K562 (cell line): ENCODE data around the gene CAPN8. TPM values are rescaled to one million over a fixed set of nuclear protein-coding genes. Genes with fewer than 3 reads are reported as not detected.

Experiments used
- ATAC-seq: fragments of 200-7000 bp; cut with Tn5 transposase; 3 replicates; pipeline ENCODE4 v1.9.1; 2020; ENCODE audit warnings: moderate library complexity
- BruUV-seq: library from RNA; stranded (reverse); fragments of 400-500 nt; replicated peaks from 2 replicates; lab custom pipeline; 2021; lab: Mats Ljungman, UMichigan
- CTCF ChIA-PET: fragments of 300-600 bp; formaldehyde crosslinking; extraction: SDS; loops from one replicate; lab custom pipeline; 2021; ENCODE audit warnings: low intra/inter-chr PET ratio; lab: Yijun Ruan, JAX
- POLR2A ChIA-PET: fragments of 300-600, 350-650 bp; sonication (Branson Sonifier 250); formaldehyde crosslinking; extraction: SDS; loops from one replicate; lab custom pipeline; 2021; ENCODE audit warnings: antibody characterized with exemption, inconsistent platforms; lab: Yijun Ruan, JAX
- DNase-seq, 4 experiments: peaks; one replicate each; pipeline versions ENCODE4 v3.0.0 to v3.0.0-alpha.2; 2011 to 2018; ENCODE audit warnings: low spot score in 3 of 4, mixed read lengths in 3 of 4; ENCODE audit errors: extremely low read depth in 1 of 4
- FAIRE-seq: peaks from 2 replicates; lab custom pipeline; 2011; peaks lifted over from hg19 to GRCh38; lab: Jason Lieb, UNC
- H2AFZ ChIP-seq: 2 replicates; pipeline ENCODE4 v1.6.0; 2011; ENCODE audit warnings: low read depth, low read length, control low read depth, inconsistent platforms
- H3K27ac ChIP-seq: fragments of 200-600 bp; 3 replicates; pipeline ENCODE4 v1.8.0; 2011; ENCODE audit warnings: low read depth, mild to moderate bottlenecking, control low read depth, inconsistent platforms, low read length, moderate library complexity, mixed read lengths; ENCODE audit errors: extremely low read depth
- H3K27me3 ChIP-seq, 2 experiments: fragments of 300-600 bp in 1 of 2; 2 replicates in 1 of 2; 3 replicates in 1 of 2; pipeline versions ENCODE4 v1.6.0 to v1.8.0; 2011; ENCODE audit warnings: inconsistent platforms in 2 of 2, low read length in 2 of 2, mild to moderate bottlenecking in 1 of 2, mixed read lengths in 1 of 2, moderate library complexity in 1 of 2; ENCODE audit not compliant: control insufficient read depth in 2 of 2, insufficient read depth in 2 of 2
- H3K36me3 ChIP-seq: fragments of 300-600 bp; 3 replicates; pipeline ENCODE4 v1.8.0; 2011; ENCODE audit warnings: mild to moderate bottlenecking, low read length, inconsistent platforms; ENCODE audit not compliant: control insufficient read depth, insufficient read depth
- H3K4me1 ChIP-seq, 2 experiments: fragments of 200-600 bp in 1 of 2; replicated peaks in 1 of 2; 2 replicates in 1 of 2; 3 replicates in 1 of 2; pipeline versions ENCODE4 v1.5.1 to v1.8.0; 2011; ENCODE audit warnings: inconsistent platforms in 2 of 2, low read length in 2 of 2, mild to moderate bottlenecking in 1 of 2, mixed read lengths in 1 of 2, moderate library complexity in 1 of 2; ENCODE audit not compliant: control insufficient read depth in 2 of 2, insufficient read depth in 2 of 2
- H3K4me2 ChIP-seq: 2 replicates; pipeline ENCODE4 v1.6.1; 2011; ENCODE audit warnings: low read length, control low read depth, inconsistent platforms, mixed read lengths; ENCODE audit not compliant: insufficient read depth
- H3K4me3 ChIP-seq: fragments of 200-600 bp; sonication (generic), shearing (Covaris generic); 2 replicates; pipeline ENCODE4 v1.5.1; 2016; ENCODE audit warnings: control low read depth, inconsistent platforms
- H3K79me2 ChIP-seq: fragments of 200-600 bp; 3 replicates; pipeline ENCODE4 v1.8.0; 2011; ENCODE audit warnings: low read length, inconsistent platforms; ENCODE audit not compliant: control insufficient read depth, insufficient read depth
- H3K9ac ChIP-seq, 2 experiments: 2 replicates each; pipeline versions ENCODE4 v1.6.0 to v1.6.1; 2011; ENCODE audit warnings: low read depth in 2 of 2, low read length in 2 of 2, control low read depth in 1 of 2, inconsistent platforms in 1 of 2, mild to moderate bottlenecking in 1 of 2, mixed read lengths in 1 of 2; ENCODE audit not compliant: insufficient read depth in 1 of 2
- H3K9me1 ChIP-seq: one replicate; pipeline ENCODE4 v1.6.0; 2011; ENCODE audit warnings: inconsistent platforms, mild to moderate bottlenecking, low read length, moderate library complexity; ENCODE audit not compliant: control insufficient read depth, insufficient read depth
- H3K9me3 ChIP-seq: replicated peaks from 2 replicates; pipeline ENCODE4 v1.5.1; 2011; ENCODE audit warnings: low read depth, low read length, inconsistent platforms; ENCODE audit not compliant: control insufficient read depth, insufficient read depth
- H4K20me1 ChIP-seq: replicated peaks from 2 replicates; pipeline ENCODE4 v1.6.1; 2011; ENCODE audit warnings: low read length, inconsistent platforms, mixed read lengths; ENCODE audit not compliant: control insufficient read depth, insufficient read depth
- BRD4 ChIP-seq: fragments of 200-600 bp; sonication (generic); IDR thresholded peaks from 2 replicates; pipeline ENCODE4 v1.6.1; 2017; ENCODE audit warnings: inconsistent platforms
- SIRT6 ChIP-seq: IDR thresholded peaks from one replicate; pipeline ENCODE4 v1.6.1; 2012; ENCODE audit warnings: low read depth, mild to moderate bottlenecking, control low read depth, inconsistent platforms, low read length, moderate library complexity
- SP2 ChIP-seq: IDR thresholded peaks from 2 replicates; pipeline ENCODE4 v1.6.1; 2011; ENCODE audit warnings: mild to moderate bottlenecking, low read depth, low read length, moderate library complexity; ENCODE audit not compliant: poor library complexity, severe bottlenecking; ENCODE audit errors: extremely low read depth
- ZBTB40 ChIP-seq, 2 experiments: fragments of 450-650 bp in 1 of 2; sonication (generic) in 1 of 2; formaldehyde crosslinking in 1 of 2; IDR thresholded peaks; 2 replicates each; pipeline versions ENCODE4 v1.7.1 to v1.9.0; 2016 to 2022; ENCODE audit warnings: inconsistent platforms in 1 of 2, mild to moderate bottlenecking in 1 of 2, missing genetic modification reagents in 1 of 2
- WGBS: fragments of 100-300 bp; shearing (Covaris generic); methylation state at CpG from one replicate; pipeline ENCODE4 v1.1.6; 2016; ENCODE audit warnings: low coverage, mixed read lengths; ENCODE audit not compliant: insufficient coverage; ENCODE audit errors: missing lambda C conversion rate; 5-methylcytosine and 5-hydroxymethylcytosine counted together
- in situ Hi-C: fragments of 300-500 bp; cut with MboI; formaldehyde crosslinking; loops from 4 replicates; pipeline ENCODE4 v1.15.0; 2018; ENCODE audit warnings: inconsistent platforms, mixed read lengths
- intact Hi-C: fragments of 100-400 bp; cut with micrococcal nuclease; formaldehyde crosslinking; loops from 2 replicates; pipeline ENCODE4 v1.14.2; 2022
- polyA plus RNA-seq, 8 experiments: library from polyadenylated mRNA; depleted of rRNA in 4 of 8; stranded (reverse) in 5 of 8; unstranded in 3 of 8; fragments of >200 nt; fragmentation: Nextera tagmentation in 2 of 8; fragmentation: Illumina TruSeq in 1 of 8; extraction: Ambion mirVana in 2 of 8; extraction: Trizol in 1 of 8; gene quantifications; 2 replicates each; pipeline versions ENCODE4 v1.2.1 to v1.2.3, GENCODE V29; 2011 to 2014; ENCODE audit warnings: inconsistent platforms in 1 of 8, missing spikeins in 1 of 8
- total RNA-seq, 7 experiments: library from RNA; depleted of rRNA in 6 of 7; stranded (reverse); fragments of >200 nt in 6 of 7; fragmentation: Illumina TruSeq in 2 of 7; extraction: Trizol in 2 of 7; gene quantifications; 2 replicates each; pipeline versions ENCODE4 v1.2.1 to v1.2.3, GENCODE V29; 2011 to 2021; ENCODE audit warnings: low replicate concordance in 1 of 7
- TF ChIP-seq, protein P1 (sequence below): IDR thresholded peaks from 2 replicates; pipeline ENCODE4 v1.6.1; 2016; ENCODE audit warnings: missing genetic modification characterization, missing compliant biosample characterization

Gene CAPN8
- total and polyA plus RNA-seq, 9 of the 15 experiments (the other 6 are each of a cell fraction or from before 2014, with no cell fraction given) = 0.06 TPM; not detected in 8

GRCh38 chr1:223650465-223650864 is 15.0 kb downstream of the CAPN8 start:
- ATAC-seq = no peak
- no peaks in the 10 kb centered on the region for H3K79me2 ChIP-seq
- TF ChIP-seq SP2 (no peak), BRD4 (no peak), SIRT6 (no peak), ZBTB40 (IDR thresholded peaks at IDR 0.05) (no peak), ZBTB40 (CRISPR knock-in tag; IDR thresholded peaks at IDR 0.05) (no peak)
- TF ChIP-seq, protein P1, sequence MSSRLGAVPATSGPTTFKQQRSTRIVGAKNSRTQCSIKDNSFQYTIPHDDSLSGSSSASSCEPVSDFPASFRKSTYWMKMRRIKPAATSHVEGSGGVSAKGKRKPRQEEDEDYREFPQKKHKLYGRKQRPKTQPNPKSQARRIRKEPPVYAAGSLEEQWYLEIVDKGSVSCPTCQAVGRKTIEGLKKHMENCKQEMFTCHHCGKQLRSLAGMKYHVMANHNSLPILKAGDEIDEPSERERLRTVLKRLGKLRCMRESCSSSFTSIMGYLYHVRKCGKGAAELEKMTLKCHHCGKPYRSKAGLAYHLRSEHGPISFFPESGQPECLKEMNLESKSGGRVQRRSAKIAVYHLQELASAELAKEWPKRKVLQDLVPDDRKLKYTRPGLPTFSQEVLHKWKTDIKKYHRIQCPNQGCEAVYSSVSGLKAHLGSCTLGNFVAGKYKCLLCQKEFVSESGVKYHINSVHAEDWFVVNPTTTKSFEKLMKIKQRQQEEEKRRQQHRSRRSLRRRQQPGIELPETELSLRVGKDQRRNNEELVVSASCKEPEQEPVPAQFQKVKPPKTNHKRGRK (tag) = no peak
- TF ChIP-seq, all 486 proteins: peak for 0
- no peak for DNase-seq
- H3K9me3 ChIP-seq = no peaks in the 10 kb centered on the region
- H4K20me1 ChIP-seq = no peaks in the 10 kb centered on the region
- no peak overlapping the region for H3K4me3 ChIP-seq
- intact Hi-C loops (no loop called here), in situ Hi-C loops (loop anchor here (25.0 kb wide), 1 partner anchor 863 kb away; no protein-coding TSS in a partner anchor)
- no peak overlapping the region for H3K27ac ChIP-seq
- WGBS = 0% methylated on average over 2 of the region's 2 CpGs
- POLR2A ChIA-PET = no interaction called here
- CTCF ChIA-PET = no interaction called here
- no peak overlapping the region for H3K4me2 ChIP-seq
- FAIRE-seq = no peak
- no peaks in the 10 kb centered on the region for H3K36me3 ChIP-seq
- no TSS peak for BruUV-seq
- no peak overlapping the region for H2AFZ ChIP-seq
- peaks cover 39 to 57% of the 10 kb centered on the region in 2 experiments for H3K27me3 ChIP-seq
- no peak overlapping the region for H3K9ac ChIP-seq
- H3K4me1 ChIP-seq = no peaks in the 10 kb centered on the region
- H3K9me1 ChIP-seq = no peaks in the 10 kb centered on the region
